ENCODE results near the gene ZNF837.

The ZNF837 gene

GRCh38 chr19:58392945-58393724 lies 12.3 kb upstream of the ZNF837 start:
- no peaks in the 10 kb centered on the region for H3K9me3 ChIP-seq (ENCODE audit: control insufficient read depth, low read length)
- no peak for TF ChIP-seq CTCF (IDR thresholded peaks at IDR 0.05)
- H3K4me3 ChIP-seq (ENCODE audit: low read depth, low read length), result no peak overlapping the region
- H3K27me3 ChIP-seq (ENCODE audit: control insufficient read depth, insufficient read depth, low read length), result no peaks in the 10 kb centered on the region
- peaks cover 7% of the 10 kb centered on the region for H3K4me1 ChIP-seq
- no peak overlapping the region for H3K4me2 ChIP-seq (ENCODE audit: low read length)
- no peaks in the 10 kb centered on the region for H3K36me3 ChIP-seq (ENCODE audit: control insufficient read depth, insufficient read depth, low read length)
- no peak overlapping the region for H3K9ac ChIP-seq
- no peak overlapping the region for H3K27ac ChIP-seq
- H3K79me2 ChIP-seq, result peaks cover 5% of the 10 kb centered on the region
- H2AFZ ChIP-seq, result no peak overlapping the region

- no peak for TF ChIP-seq CTCF (IDR thresholded peaks at IDR 0.05)
- H3K4me1 ChIP-seq, result peaks cover 19% of the 10 kb centered on the region
- H2AFZ ChIP-seq, result no peak overlapping the region
- H3K4me3 ChIP-seq (ENCODE audit: low read depth, low read length), result peak overlapping the region; percentile 91
- peak overlapping the region; percentile 99 for H3K4me2 ChIP-seq (ENCODE audit: low read length)
- peaks cover 14% of the 10 kb centered on the region for H3K79me2 ChIP-seq
- H3K36me3 ChIP-seq (ENCODE audit: control insufficient read depth, insufficient read depth, low read length), result no peaks in the 10 kb centered on the region
- no peaks in the 10 kb centered on the region for H3K27me3 ChIP-seq (ENCODE audit: control insufficient read depth, insufficient read depth, low read length)
- H3K27ac ChIP-seq, result no peak overlapping the region
- H3K9me3 ChIP-seq (ENCODE audit: control insufficient read depth, low read length), result no peaks in the 10 kb centered on the region
- H3K9ac ChIP-seq, result no peak overlapping the region
These were observed 7.3 kb upstream of the ZNF837 start for GRCh38 chr19:58388175-58388526.

GRCh38 chr19:58387338-58388174 lies 6.7 kb upstream of the ZNF837 start:
- no peak for TF ChIP-seq CTCF (IDR thresholded peaks at IDR 0.05)
- Histone ChIP-seq H3K9me3 (ENCODE audit: control insufficient read depth, low read length) (no peaks in the 10 kb centered on the region), H3K4me3 (ENCODE audit: low read depth, low read length) (peak overlapping the region; percentile 91), H3K4me2 (ENCODE audit: low read length) (peak overlapping the region; percentile 99), H2AFZ (peak overlapping the region; percentile 95), H3K27me3 (ENCODE audit: control insufficient read depth, insufficient read depth, low read length) (no peaks in the 10 kb centered on the region), H3K4me1 (peaks cover 19% of the 10 kb centered on the region), H3K27ac (peak overlapping the region; percentile 98), H3K79me2 (peaks cover 12% of the 10 kb centered on the region), H3K36me3 (ENCODE audit: control insufficient read depth, insufficient read depth, low read length) (no peaks in the 10 kb centered on the region), H3K9ac (peak overlapping the region; percentile 47)

DNA sequence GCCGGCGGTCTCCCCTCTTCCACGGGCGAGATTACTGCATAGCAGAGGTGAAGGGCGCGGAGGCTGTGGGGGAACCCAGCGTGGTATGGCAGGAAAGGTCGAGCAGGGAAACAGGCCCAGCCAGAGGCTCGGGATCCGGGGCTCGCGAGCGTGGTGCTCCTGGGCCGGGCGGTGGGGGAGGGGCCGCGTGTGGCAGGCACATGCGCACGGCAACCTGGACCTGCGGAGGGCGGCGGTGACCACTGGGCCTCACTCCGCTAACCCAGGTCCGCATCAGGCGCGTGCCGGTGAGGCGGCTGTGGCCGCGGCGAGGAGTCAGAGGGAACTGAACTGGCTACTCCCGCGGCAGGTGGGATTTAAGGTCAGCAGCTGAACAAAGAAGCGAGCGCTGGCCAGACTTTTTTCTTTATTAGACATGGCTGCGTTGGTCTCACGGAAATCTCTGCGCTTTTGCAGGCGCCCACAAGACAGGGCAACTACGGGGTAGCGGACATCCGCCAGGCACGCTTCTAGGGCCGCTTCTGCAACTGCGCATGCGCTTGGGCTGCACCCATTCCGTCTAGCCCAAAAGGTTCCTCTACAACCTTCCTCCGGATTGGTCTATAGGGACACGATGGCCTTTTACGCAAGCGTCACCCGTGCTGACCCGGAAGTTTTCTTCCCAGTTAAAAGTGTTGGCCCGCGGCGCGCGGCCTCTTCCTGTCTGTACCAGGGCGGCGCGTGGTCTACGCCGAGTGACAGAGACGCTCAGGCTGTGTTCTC lies 5.9 kb upstream of the ZNF837 start, which contains the start of gene RPS5:
RPS5 (plus strand) TSS at position 694 of the 762 bp plus-strand sequence. CDS start 869 bp downstream, outside the sequence.
- peak within 1 kb of the TSS; percentile 95 for H3K9ac ChIP-seq
- H3K9me3 ChIP-seq (ENCODE audit: control insufficient read depth, low read length), result no peaks in the 10 kb centered on the region
- H2AFZ ChIP-seq, result peak within 1 kb of the TSS; percentile 95
- H3K4me1 ChIP-seq, result peaks cover 23% of the 10 kb centered on the region
- peaks cover 12% of the 10 kb centered on the region for H3K79me2 ChIP-seq
- no peaks in the 10 kb centered on the region for H3K36me3 ChIP-seq (ENCODE audit: control insufficient read depth, insufficient read depth, low read length)
- peak; percentile 8 for TF ChIP-seq CTCF (IDR thresholded peaks at IDR 0.05)
- H3K4me3 ChIP-seq (ENCODE audit: low read depth, low read length), result peak within 1 kb of the TSS; percentile 91
- peak within 1 kb of the TSS; percentile 99 for H3K4me2 ChIP-seq (ENCODE audit: low read length)
- H3K27me3 ChIP-seq (ENCODE audit: control insufficient read depth, insufficient read depth, low read length), result no peaks in the 10 kb centered on the region
- peak within 1 kb of the TSS; percentile 98 for H3K27ac ChIP-seq

Data from parathyroid adenoma (tissue), 2 donors.